Fibroblast of lung (primary cell): Measurements from ENCODE around the gene ZNF423.

Experiments used
- EZH2 ChIP-seq: IDR thresholded peaks from 2 replicates; pipeline ENCODE4 v1.5.1; 2012; ENCODE audit warnings: low read length, control low read depth, mild to moderate bottlenecking; ENCODE audit errors: missing control alignments
- TF ChIP-seq, protein P1 (sequence below), 2 donors: IDR thresholded peaks in 1 of 2; conservative IDR thresholded peaks in 1 of 2; 1 replicate in 1 of 2; 2 replicates in 1 of 2; pipeline ENCODE4 v1.5.1; 2011 to 2012; ENCODE audit warnings: low read length in 2 of 2, control low read depth in 1 of 2, inconsistent platforms in 1 of 2, low read depth in 1 of 2, mild to moderate bottlenecking in 1 of 2

DNA sequence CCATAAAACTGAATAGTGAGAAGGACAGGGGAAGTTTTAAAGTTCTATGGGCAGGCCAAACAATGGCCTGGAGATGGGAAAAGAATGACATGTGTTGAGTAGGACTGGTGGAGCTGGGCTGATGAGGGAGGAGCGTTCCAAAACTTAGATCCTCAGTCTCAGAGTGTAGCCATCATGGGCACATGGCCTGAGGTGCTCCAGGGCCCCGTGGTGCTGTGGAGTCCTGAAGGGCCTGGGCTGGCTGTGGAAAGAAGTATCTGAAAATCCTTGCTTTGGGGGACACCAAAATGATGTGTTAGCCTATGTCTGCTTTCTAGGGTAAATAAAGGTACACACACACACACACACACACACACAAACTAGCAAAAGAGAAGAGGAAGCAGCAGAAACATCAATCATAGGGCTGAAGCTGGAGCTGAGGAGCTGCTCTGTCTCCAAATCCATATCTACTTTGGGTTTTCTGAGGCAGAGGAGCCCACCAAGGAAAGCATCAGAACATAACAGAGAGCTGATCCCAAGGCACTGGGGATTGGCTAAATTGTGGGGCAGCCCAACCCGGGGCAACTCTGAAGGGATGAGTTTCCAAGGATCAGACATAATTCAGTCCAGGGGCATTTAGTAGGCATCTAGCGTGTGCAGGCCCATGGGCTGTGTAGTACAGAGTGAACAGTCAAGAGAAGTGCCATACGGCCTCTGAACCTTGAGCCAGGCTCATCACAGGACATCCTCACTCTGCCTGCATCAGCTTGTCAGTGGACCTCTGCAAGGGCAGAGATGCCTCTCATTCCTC is 397.1 kb downstream of the ZNF423 start:
- TF ChIP-seq, protein P1, sequence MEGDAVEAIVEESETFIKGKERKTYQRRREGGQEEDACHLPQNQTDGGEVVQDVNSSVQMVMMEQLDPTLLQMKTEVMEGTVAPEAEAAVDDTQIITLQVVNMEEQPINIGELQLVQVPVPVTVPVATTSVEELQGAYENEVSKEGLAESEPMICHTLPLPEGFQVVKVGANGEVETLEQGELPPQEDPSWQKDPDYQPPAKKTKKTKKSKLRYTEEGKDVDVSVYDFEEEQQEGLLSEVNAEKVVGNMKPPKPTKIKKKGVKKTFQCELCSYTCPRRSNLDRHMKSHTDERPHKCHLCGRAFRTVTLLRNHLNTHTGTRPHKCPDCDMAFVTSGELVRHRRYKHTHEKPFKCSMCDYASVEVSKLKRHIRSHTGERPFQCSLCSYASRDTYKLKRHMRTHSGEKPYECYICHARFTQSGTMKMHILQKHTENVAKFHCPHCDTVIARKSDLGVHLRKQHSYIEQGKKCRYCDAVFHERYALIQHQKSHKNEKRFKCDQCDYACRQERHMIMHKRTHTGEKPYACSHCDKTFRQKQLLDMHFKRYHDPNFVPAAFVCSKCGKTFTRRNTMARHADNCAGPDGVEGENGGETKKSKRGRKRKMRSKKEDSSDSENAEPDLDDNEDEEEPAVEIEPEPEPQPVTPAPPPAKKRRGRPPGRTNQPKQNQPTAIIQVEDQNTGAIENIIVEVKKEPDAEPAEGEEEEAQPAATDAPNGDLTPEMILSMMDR (conservative IDR thresholded peaks at IDR 0.05 in 1 of 2, IDR thresholded peaks at IDR 0.05 in 1 of 2; ENCODE audit: low read depth in 1 of 2, low read length in 2 of 2), result no peak
- no peak for TF ChIP-seq EZH2
